Stomach (tissue), 4 donors: ENCODE results near the gene MTMR1.

Source experiments
- CTCF ChIP-seq, 7 experiments: fragments of 450-650 bp in 4 of 7; fragments of 200-600 bp in 3 of 7; sonication (generic) in 3 of 7; IDR thresholded peaks; one replicate each; pipeline ENCODE4 v1.5.1; 2016 to 2019; ENCODE audit warnings: antibody characterized with exemption in 7 of 7, control low read depth in 2 of 7, mild to moderate bottlenecking in 1 of 7
- POLR2A ChIP-seq, 4 donors: fragments of 450-650 bp; IDR thresholded peaks; one replicate each; pipeline ENCODE4 v1.6.1; 2016; ENCODE audit warnings: antibody characterized with exemption in 4 of 4, control low read depth in 2 of 4, mild to moderate bottlenecking in 1 of 4, moderate library complexity in 1 of 4

- no peak for TF ChIP-seq CTCF (IDR thresholded peaks at IDR 0.05)
- no peak for TF ChIP-seq POLR2A (IDR thresholded peaks at IDR 0.05)
Measured at GRCh38 chrX:150683112-150683511, 10.1 kb upstream of the MTMR1 start.
